HFF-Myc (cell line): ENCODE measurements around the gene CDH16.

Source experiments
- DNase-seq: peaks from one replicate; pipeline ENCODE4 v3.0.0-alpha.2; 2011; ENCODE audit warnings: low read depth; ENCODE audit errors: extremely low read depth
- H3K4me3 ChIP-seq: replicated peaks from 2 replicates; pipeline ENCODE4 v1.5.1; 2011; ENCODE audit warnings: low read depth, mild to moderate bottlenecking, control low read depth, low read length
- CTCF ChIP-seq: IDR thresholded peaks from 2 replicates; pipeline ENCODE4 v1.5.1; 2012; ENCODE audit warnings: mild to moderate bottlenecking, low read depth, low read length, control low read depth; ENCODE audit errors: missing control alignments

CDH16 gene

GRCh38 chr16:66923247-66923731 is 4.6 kb upstream of the CDH16 start:
- DNase-seq, result no peak
- no peak overlapping the region for H3K4me3 ChIP-seq
- TF ChIP-seq CTCF, result no peak

GRCh38 chr16:66921729-66922450 is 3.2 kb upstream of the CDH16 start:
- no peak overlapping the region for H3K4me3 ChIP-seq
- no peak for TF ChIP-seq CTCF
- DNase-seq, result no peak

GRCh38 chr16:66920924-66921680 is 2.4 kb upstream of the CDH16 start:
- no peak for DNase-seq

GRCh38 chr16:66920299-66920590 is 1.6 kb upstream of the CDH16 start:
- no peak for TF ChIP-seq CTCF
- no peak overlapping the region for H3K4me3 ChIP-seq
- no peak for DNase-seq

More at GRCh38 chr16:66920924-66921680, 2.4 kb upstream of the CDH16 start:
- H3K4me3 ChIP-seq, result no peak overlapping the region
- no peak for TF ChIP-seq CTCF

- H3K4me3 ChIP-seq, result no peak overlapping the region
- no peak for DNase-seq
- no peak for TF ChIP-seq CTCF
These were observed 1.0 kb upstream of the CDH16 start for GRCh38 chr16:66919569-66920298.

- DNase-seq, result no peak
- H3K4me3 ChIP-seq, result no peak overlapping the region
- TF ChIP-seq CTCF, result no peak
These were observed 330 bp downstream of the CDH16 start for GRCh38 chr16:66918355-66918754.
